Nephron progenitor cell (in vitro differentiated cells): ENCODE results near the gene MGMT.

Source experiments
- DNase-seq: peaks from one replicate; pipeline ENCODE4 v3.0.0; 2021
- H3K27ac Mint-ChIP-seq: 2 replicates; pipeline ENCODE4 v1.8.0; 2021; ENCODE audit warnings: mild to moderate bottlenecking, moderate library complexity, mixed read lengths
- H3K27me3 Mint-ChIP-seq: 2 replicates; pipeline ENCODE4 v1.8.0; 2021; ENCODE audit warnings: mild to moderate bottlenecking, low read depth, mixed read lengths; ENCODE audit not compliant: poor library complexity
- H3K36me3 Mint-ChIP-seq: 2 replicates; pipeline ENCODE4 v1.8.0; 2021; ENCODE audit warnings: low read depth, mixed read lengths
- H3K4me1 Mint-ChIP-seq: 2 replicates; pipeline ENCODE4 v1.8.0; 2021; ENCODE audit warnings: mixed read lengths
- H3K4me3 Mint-ChIP-seq: 2 replicates; pipeline ENCODE4 v1.8.0; 2021; ENCODE audit warnings: mild to moderate bottlenecking, moderate library complexity, mixed read lengths
- H3K9me3 Mint-ChIP-seq: 2 replicates; pipeline ENCODE4 v1.8.0; 2021; ENCODE audit warnings: mild to moderate bottlenecking, moderate library complexity, mixed read lengths
- TF ChIP-seq, protein P1 (sequence below): fragments of 200-600 bp; sonication (generic); IDR thresholded peaks from 2 replicates; pipeline ENCODE4 v1.5.0; 2021; ENCODE audit warnings: antibody characterized with exemption

MGMT gene

DNA sequence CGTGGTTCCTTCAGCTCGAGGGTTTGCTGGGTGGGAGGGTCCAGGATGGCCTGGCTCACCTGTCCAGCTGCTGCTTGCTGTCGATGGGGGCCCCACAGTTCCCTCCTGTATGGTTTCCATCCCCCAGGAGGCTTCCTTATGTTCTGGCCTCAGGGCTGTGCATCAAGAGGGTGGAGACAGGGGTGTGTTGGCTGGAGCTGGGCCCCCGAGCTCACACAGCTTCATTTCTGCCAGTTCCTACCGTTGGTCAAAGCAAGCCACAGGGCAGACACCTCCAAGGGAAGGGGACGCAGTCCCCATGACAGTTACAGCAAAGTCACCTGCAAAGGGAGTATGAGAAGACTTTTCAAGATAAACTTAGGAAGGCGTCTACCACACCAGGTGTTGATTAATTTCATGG is 340.2 kb downstream of the MGMT start:
- DNase-seq: no peak
- H3K27me3 Mint-ChIP-seq: peaks cover 12% of the 10 kb centered on the region
- no peak overlapping the region for H3K4me3 Mint-ChIP-seq
- H3K9me3 Mint-ChIP-seq: peaks cover 48% of the 10 kb centered on the region
- no peak overlapping the region for H3K27ac Mint-ChIP-seq
- peaks cover 24% of the 10 kb centered on the region for H3K4me1 Mint-ChIP-seq
- H3K36me3 Mint-ChIP-seq: peaks cover 12% of the 10 kb centered on the region
- TF ChIP-seq, protein P1, sequence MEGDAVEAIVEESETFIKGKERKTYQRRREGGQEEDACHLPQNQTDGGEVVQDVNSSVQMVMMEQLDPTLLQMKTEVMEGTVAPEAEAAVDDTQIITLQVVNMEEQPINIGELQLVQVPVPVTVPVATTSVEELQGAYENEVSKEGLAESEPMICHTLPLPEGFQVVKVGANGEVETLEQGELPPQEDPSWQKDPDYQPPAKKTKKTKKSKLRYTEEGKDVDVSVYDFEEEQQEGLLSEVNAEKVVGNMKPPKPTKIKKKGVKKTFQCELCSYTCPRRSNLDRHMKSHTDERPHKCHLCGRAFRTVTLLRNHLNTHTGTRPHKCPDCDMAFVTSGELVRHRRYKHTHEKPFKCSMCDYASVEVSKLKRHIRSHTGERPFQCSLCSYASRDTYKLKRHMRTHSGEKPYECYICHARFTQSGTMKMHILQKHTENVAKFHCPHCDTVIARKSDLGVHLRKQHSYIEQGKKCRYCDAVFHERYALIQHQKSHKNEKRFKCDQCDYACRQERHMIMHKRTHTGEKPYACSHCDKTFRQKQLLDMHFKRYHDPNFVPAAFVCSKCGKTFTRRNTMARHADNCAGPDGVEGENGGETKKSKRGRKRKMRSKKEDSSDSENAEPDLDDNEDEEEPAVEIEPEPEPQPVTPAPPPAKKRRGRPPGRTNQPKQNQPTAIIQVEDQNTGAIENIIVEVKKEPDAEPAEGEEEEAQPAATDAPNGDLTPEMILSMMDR: no peak

DNA sequence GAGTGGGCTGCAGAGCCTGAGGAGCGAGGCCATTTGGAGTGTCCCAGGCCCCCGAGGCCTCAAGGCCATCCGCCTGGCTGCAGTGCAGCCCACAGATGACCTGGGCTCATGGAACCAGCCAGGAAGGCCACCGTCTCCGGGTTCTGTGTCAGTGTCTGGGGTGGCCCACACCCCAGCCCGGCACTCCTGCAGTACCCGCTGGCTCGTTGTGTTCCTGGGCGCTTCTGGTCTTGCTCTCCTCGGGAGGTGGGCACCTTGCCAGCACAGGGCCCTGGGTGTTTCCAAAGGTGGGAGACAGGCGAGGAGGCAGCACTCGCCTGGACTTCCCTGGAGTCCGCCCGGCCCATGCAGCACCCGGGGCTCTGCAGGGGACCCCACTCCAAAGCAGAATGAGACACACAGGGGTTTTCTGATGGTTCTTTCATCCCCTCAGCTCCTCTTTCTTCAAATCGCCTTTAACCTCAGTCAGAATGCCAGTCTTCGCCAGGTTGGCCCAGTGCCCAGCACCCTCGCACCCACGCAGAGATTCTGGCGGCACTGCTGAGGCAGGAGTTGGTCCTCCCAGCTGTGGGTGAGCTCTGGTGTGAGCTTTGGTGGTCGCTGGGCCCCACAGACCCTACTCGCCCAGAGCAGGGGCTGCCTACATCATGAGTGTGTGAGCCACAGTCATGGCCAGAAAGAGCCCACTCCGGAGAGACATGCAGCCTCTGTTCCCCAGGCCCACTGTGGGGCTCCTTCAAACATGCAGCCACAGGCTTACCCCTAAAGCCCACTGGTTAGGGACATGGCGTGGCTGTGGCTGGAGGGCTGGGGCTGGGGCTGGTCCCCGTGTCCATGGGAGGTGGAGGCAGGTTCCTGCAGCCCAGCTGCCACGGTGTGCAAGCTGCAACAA is 341.3 kb downstream of the MGMT start:
- no peak for DNase-seq
- TF ChIP-seq, protein P1: no peak
- Mint-ChIP-seq H3K4me1 (peaks cover 31% of the 10 kb centered on the region), H3K9me3 (peaks cover 37% of the 10 kb centered on the region), H3K27ac (no peak overlapping the region), H3K4me3 (no peak overlapping the region), H3K36me3 (peaks cover 11% of the 10 kb centered on the region), H3K27me3 (peaks cover 17% of the 10 kb centered on the region)

DNA sequence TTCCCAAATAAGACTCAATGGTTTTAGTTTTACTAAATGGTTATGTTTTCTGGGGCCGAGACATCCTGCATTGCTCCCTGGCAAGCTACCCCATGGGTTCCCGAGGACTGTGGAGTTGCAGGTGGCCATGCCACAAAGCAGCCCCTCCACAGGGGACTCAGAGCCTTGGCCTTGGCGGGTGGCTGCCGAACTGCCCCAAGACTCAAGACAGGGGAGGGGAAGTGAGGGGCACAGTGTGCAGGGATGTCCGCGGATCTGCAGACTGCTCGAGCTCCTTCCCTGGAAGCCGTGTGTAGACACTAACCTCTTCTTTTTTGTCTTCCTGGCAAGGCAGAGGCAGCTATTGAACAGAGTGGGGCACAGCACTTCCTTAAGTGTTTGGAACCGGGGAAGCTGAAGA is 342.4 kb downstream of the MGMT start:
- H3K4me1 Mint-ChIP-seq: peaks cover 31% of the 10 kb centered on the region
- H3K4me3 Mint-ChIP-seq: no peak overlapping the region
- no peak overlapping the region for H3K27ac Mint-ChIP-seq
- H3K27me3 Mint-ChIP-seq: peaks cover 17% of the 10 kb centered on the region
- TF ChIP-seq, protein P1: no peak
- H3K9me3 Mint-ChIP-seq: peaks cover 30% of the 10 kb centered on the region
- peaks cover 6% of the 10 kb centered on the region for H3K36me3 Mint-ChIP-seq
- no peak for DNase-seq

DNA sequence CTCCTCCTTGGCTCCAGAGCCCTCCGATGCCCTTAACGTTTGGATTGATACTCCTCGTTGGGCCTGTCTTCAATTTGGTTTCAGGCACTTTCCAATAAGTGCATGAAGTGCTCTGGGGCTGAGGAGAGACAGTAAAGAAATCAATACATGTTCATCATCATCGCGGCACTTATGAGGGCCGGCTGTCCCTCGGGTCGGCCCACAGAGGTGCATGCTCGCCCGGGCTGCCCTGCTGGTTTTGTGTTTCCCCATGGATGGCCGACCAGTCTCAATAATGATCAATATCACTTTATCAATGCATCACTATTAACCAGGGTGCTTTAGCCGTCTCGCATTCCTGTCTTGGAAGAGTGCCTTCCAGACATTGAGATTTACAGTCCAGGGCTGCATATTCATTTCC is 342.8 kb downstream of the MGMT start:
- TF ChIP-seq, protein P1: no peak
- Mint-ChIP-seq H3K4me1 (peaks cover 31% of the 10 kb centered on the region), H3K27me3 (peaks cover 17% of the 10 kb centered on the region), H3K36me3 (peaks cover 6% of the 10 kb centered on the region), H3K27ac (no peak overlapping the region), H3K4me3 (no peak overlapping the region), H3K9me3 (peaks cover 28% of the 10 kb centered on the region)
- no peak for DNase-seq

DNA sequence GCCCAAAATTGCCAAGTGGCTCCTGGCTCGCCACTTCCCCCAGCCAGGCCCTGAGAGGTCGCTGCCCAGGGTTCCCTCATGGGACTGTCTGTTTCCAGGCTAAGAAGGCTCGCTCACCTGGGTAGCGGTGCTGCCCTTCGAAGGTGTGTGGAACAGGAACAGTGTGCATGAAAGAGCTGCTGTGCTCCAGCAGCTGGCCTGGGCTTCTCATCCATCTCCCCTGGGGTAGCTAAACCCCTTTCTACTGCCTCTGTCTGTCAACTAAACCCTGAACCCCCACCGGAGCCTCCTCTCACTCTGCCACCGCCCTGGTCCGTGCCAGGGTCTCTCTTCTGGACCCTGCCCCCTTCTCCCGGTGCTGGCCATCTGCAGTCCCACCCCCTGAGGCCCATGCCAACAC is 344.2 kb downstream of the MGMT start:
- H3K4me3 Mint-ChIP-seq: no peak overlapping the region
- no peak overlapping the region for H3K27ac Mint-ChIP-seq
- peaks cover 17% of the 10 kb centered on the region for H3K27me3 Mint-ChIP-seq
- H3K36me3 Mint-ChIP-seq: peaks cover 6% of the 10 kb centered on the region
- peaks cover 19% of the 10 kb centered on the region for H3K9me3 Mint-ChIP-seq
- DNase-seq: no peak
- H3K4me1 Mint-ChIP-seq: peaks cover 36% of the 10 kb centered on the region
- TF ChIP-seq, protein P1: no peak

DNA sequence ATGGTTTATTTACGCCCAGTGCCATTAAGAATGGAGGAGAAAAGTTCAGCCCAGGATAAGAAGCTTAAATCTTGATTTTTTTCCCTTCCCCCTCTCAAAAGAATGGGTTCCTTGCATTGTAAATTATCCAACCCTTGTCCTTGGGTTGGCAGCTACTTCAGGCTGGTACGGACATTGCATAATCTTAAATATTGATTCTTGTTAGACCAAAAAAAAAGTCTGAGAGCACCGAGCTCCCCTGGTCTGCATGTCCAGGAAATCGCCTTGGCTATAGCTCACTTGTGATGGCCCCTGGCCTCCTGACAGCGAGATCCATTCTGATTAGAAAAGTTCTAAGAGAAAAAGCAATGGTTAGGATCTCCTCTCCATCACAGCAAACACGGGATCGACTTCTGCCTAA is 345.4 kb downstream of the MGMT start:
- no peak overlapping the region for H3K4me3 Mint-ChIP-seq
- H3K27ac Mint-ChIP-seq: no peak overlapping the region
- peaks cover 36% of the 10 kb centered on the region for H3K4me1 Mint-ChIP-seq
- H3K9me3 Mint-ChIP-seq: peaks cover 11% of the 10 kb centered on the region
- TF ChIP-seq, protein P1: no peak
- DNase-seq: no peak
- no peaks in the 10 kb centered on the region for H3K36me3 Mint-ChIP-seq
- H3K27me3 Mint-ChIP-seq: peaks cover 8% of the 10 kb centered on the region
